K562 (cell line): ENCODE data around the gene AP1B1. TPM values are rescaled to one million over a fixed set of nuclear protein-coding genes. Genes with fewer than 3 reads are reported as not detected.

Experiments
- ATAC-seq: fragments of 200-7000 bp; cut with Tn5 transposase; 3 replicates; pipeline ENCODE4 v1.9.1; 2020; ENCODE audit warnings: moderate library complexity
- BruUV-seq: library from RNA; stranded (reverse); fragments of 400-500 nt; replicated peaks from 2 replicates; lab custom pipeline; 2021; lab: Mats Ljungman, UMichigan
- CTCF ChIA-PET: fragments of 300-600 bp; formaldehyde crosslinking; extraction: SDS; loops from one replicate; lab custom pipeline; 2021; ENCODE audit warnings: low intra/inter-chr PET ratio; lab: Yijun Ruan, JAX
- POLR2A ChIA-PET: fragments of 300-600, 350-650 bp; sonication (Branson Sonifier 250); formaldehyde crosslinking; extraction: SDS; loops from one replicate; lab custom pipeline; 2021; ENCODE audit warnings: antibody characterized with exemption, inconsistent platforms; lab: Yijun Ruan, JAX
- DNase-seq, 4 experiments: peaks; one replicate each; pipeline versions ENCODE4 v3.0.0 to v3.0.0-alpha.2; 2011 to 2018; ENCODE audit warnings: low spot score in 3 of 4, mixed read lengths in 3 of 4; ENCODE audit errors: extremely low read depth in 1 of 4
- FAIRE-seq: peaks from 2 replicates; lab custom pipeline; 2011; peaks lifted over from hg19 to GRCh38; lab: Jason Lieb, UNC
- H2AFZ ChIP-seq: 2 replicates; pipeline ENCODE4 v1.6.0; 2011; ENCODE audit warnings: low read depth, low read length, control low read depth, inconsistent platforms
- H3K27ac ChIP-seq: fragments of 200-600 bp; 3 replicates; pipeline ENCODE4 v1.8.0; 2011; ENCODE audit warnings: low read depth, mild to moderate bottlenecking, control low read depth, inconsistent platforms, low read length, moderate library complexity, mixed read lengths; ENCODE audit errors: extremely low read depth
- H3K27me3 ChIP-seq, 2 experiments: fragments of 300-600 bp in 1 of 2; 2 replicates in 1 of 2; 3 replicates in 1 of 2; pipeline versions ENCODE4 v1.6.0 to v1.8.0; 2011; ENCODE audit warnings: inconsistent platforms in 2 of 2, low read length in 2 of 2, mild to moderate bottlenecking in 1 of 2, mixed read lengths in 1 of 2, moderate library complexity in 1 of 2; ENCODE audit not compliant: control insufficient read depth in 2 of 2, insufficient read depth in 2 of 2
- H3K36me3 ChIP-seq: fragments of 300-600 bp; 3 replicates; pipeline ENCODE4 v1.8.0; 2011; ENCODE audit warnings: mild to moderate bottlenecking, low read length, inconsistent platforms; ENCODE audit not compliant: control insufficient read depth, insufficient read depth
- H3K4me1 ChIP-seq, 2 experiments: fragments of 200-600 bp in 1 of 2; replicated peaks in 1 of 2; 2 replicates in 1 of 2; 3 replicates in 1 of 2; pipeline versions ENCODE4 v1.5.1 to v1.8.0; 2011; ENCODE audit warnings: inconsistent platforms in 2 of 2, low read length in 2 of 2, mild to moderate bottlenecking in 1 of 2, mixed read lengths in 1 of 2, moderate library complexity in 1 of 2; ENCODE audit not compliant: control insufficient read depth in 2 of 2, insufficient read depth in 2 of 2
- H3K4me2 ChIP-seq: 2 replicates; pipeline ENCODE4 v1.6.1; 2011; ENCODE audit warnings: low read length, control low read depth, inconsistent platforms, mixed read lengths; ENCODE audit not compliant: insufficient read depth
- H3K4me3 ChIP-seq: fragments of 200-600 bp; sonication (generic), shearing (Covaris generic); 2 replicates; pipeline ENCODE4 v1.5.1; 2016; ENCODE audit warnings: control low read depth, inconsistent platforms
- H3K79me2 ChIP-seq: fragments of 200-600 bp; 3 replicates; pipeline ENCODE4 v1.8.0; 2011; ENCODE audit warnings: low read length, inconsistent platforms; ENCODE audit not compliant: control insufficient read depth, insufficient read depth
- H3K9ac ChIP-seq, 2 experiments: 2 replicates each; pipeline versions ENCODE4 v1.6.0 to v1.6.1; 2011; ENCODE audit warnings: low read depth in 2 of 2, low read length in 2 of 2, control low read depth in 1 of 2, inconsistent platforms in 1 of 2, mild to moderate bottlenecking in 1 of 2, mixed read lengths in 1 of 2; ENCODE audit not compliant: insufficient read depth in 1 of 2
- H3K9me1 ChIP-seq: one replicate; pipeline ENCODE4 v1.6.0; 2011; ENCODE audit warnings: inconsistent platforms, mild to moderate bottlenecking, low read length, moderate library complexity; ENCODE audit not compliant: control insufficient read depth, insufficient read depth
- H3K9me3 ChIP-seq: replicated peaks from 2 replicates; pipeline ENCODE4 v1.5.1; 2011; ENCODE audit warnings: low read depth, low read length, inconsistent platforms; ENCODE audit not compliant: control insufficient read depth, insufficient read depth
- H4K20me1 ChIP-seq: replicated peaks from 2 replicates; pipeline ENCODE4 v1.6.1; 2011; ENCODE audit warnings: low read length, inconsistent platforms, mixed read lengths; ENCODE audit not compliant: control insufficient read depth, insufficient read depth
- HES1 ChIP-seq: fragments of 450-650 bp; IDR thresholded peaks from 2 replicates; pipeline ENCODE4 v1.6.1; 2016; ENCODE audit warnings: low read depth, mild to moderate bottlenecking, moderate library complexity
- MAFG ChIP-seq: fragments of 450-650 bp; conservative IDR thresholded peaks from 2 replicates; pipeline ENCODE4 v1.6.1; 2016; ENCODE audit warnings: missing genetic modification characterization, missing compliant biosample characterization
- MEF2D ChIP-seq: conservative IDR thresholded peaks from 2 replicates; pipeline ENCODE4 v1.6.1; 2016; ENCODE audit warnings: low read depth, missing genetic modification characterization, missing compliant biosample characterization
- MITF ChIP-seq: IDR thresholded peaks from 2 replicates; pipeline ENCODE4 v1.6.1; 2014; ENCODE audit warnings: antibody characterized with exemption
- NR2F6 ChIP-seq: fragments of 450-650 bp; formaldehyde crosslinking; IDR thresholded peaks from 2 replicates; pipeline ENCODE4 v1.4.0; 2020; ENCODE audit warnings: mild to moderate bottlenecking
- PREB ChIP-seq: sonication (generic); formaldehyde crosslinking; IDR thresholded peaks from 2 replicates; pipeline ENCODE4 v1.8.1; 2023; ENCODE audit warnings: mild to moderate bottlenecking, missing genetic modification reagents
- ZNF146 ChIP-seq: IDR thresholded peaks from one replicate; pipeline ENCODE4 v1.6.1; 2018; ENCODE audit warnings: missing compliant biosample characterization; ENCODE audit not compliant: unreplicated experiment
- ZNF277 ChIP-seq: fragments of 250-450 bp; sonication (Bioruptor Pico); IDR thresholded peaks from 2 replicates; pipeline ENCODE4 v1.8.0; 2022; ENCODE audit warnings: inconsistent platforms, mild to moderate bottlenecking, moderate library complexity, borderline replicate concordance
- WGBS: fragments of 100-300 bp; shearing (Covaris generic); methylation state at CpG from one replicate; pipeline ENCODE4 v1.1.6; 2016; ENCODE audit warnings: low coverage, mixed read lengths; ENCODE audit not compliant: insufficient coverage; ENCODE audit errors: missing lambda C conversion rate; 5-methylcytosine and 5-hydroxymethylcytosine counted together
- in situ Hi-C: fragments of 300-500 bp; cut with MboI; formaldehyde crosslinking; loops from 4 replicates; pipeline ENCODE4 v1.15.0; 2018; ENCODE audit warnings: inconsistent platforms, mixed read lengths
- intact Hi-C: fragments of 100-400 bp; cut with micrococcal nuclease; formaldehyde crosslinking; loops from 2 replicates; pipeline ENCODE4 v1.14.2; 2022
- polyA plus RNA-seq, 8 experiments: library from polyadenylated mRNA; depleted of rRNA in 4 of 8; stranded (reverse) in 5 of 8; unstranded in 3 of 8; fragments of >200 nt; fragmentation: Nextera tagmentation in 2 of 8; fragmentation: Illumina TruSeq in 1 of 8; extraction: Ambion mirVana in 2 of 8; extraction: Trizol in 1 of 8; gene quantifications; 2 replicates each; pipeline versions ENCODE4 v1.2.1 to v1.2.3, GENCODE V29; 2011 to 2014; ENCODE audit warnings: inconsistent platforms in 1 of 8, missing spikeins in 1 of 8
- total RNA-seq, 7 experiments: library from RNA; depleted of rRNA in 6 of 7; stranded (reverse); fragments of >200 nt in 6 of 7; fragmentation: Illumina TruSeq in 2 of 7; extraction: Trizol in 2 of 7; gene quantifications; 2 replicates each; pipeline versions ENCODE4 v1.2.1 to v1.2.3, GENCODE V29; 2011 to 2021; ENCODE audit warnings: low replicate concordance in 1 of 7

AP1B1 gene
- total and polyA plus RNA-seq, 9 of the 15 experiments (the other 6 are each of a cell fraction or from before 2014, with no cell fraction given): 1.2 to 60.9 (median 30.1) TPM

- Histone ChIP-seq H3K79me2 (no peaks in the 10 kb centered on the region), H3K9ac (no peak overlapping the region), H3K27ac (no peak overlapping the region), H3K4me1 (no peaks in the 10 kb centered on the region), H3K36me3 (peaks cover 94% of the 10 kb centered on the region), H3K4me3 (no peak overlapping the region), H3K9me1 (no peaks in the 10 kb centered on the region), H3K27me3 (no peaks in the 10 kb centered on the region), H2AFZ (no peak overlapping the region)
- intact Hi-C loops (no loop called here), in situ Hi-C loops (no loop called here)
- DNase-seq (no peak), ATAC-seq (no peak), FAIRE-seq (no peak)
- 86% methylated on average over 3 of the region's 6 CpGs for WGBS
- POLR2A ChIA-PET: no interaction called here
- TF ChIP-seq ZNF277 (CRISPR knock-in tag): no peak
- TF ChIP-seq MEF2D (tag): no peak
- TF ChIP-seq PREB (CRISPR knock-in tag): no peak
- TF ChIP-seq HES1: no peak
- no peak for TF ChIP-seq ZNF146 (CRISPR knock-in tag)
- TF ChIP-seq MITF: no peak
- TF ChIP-seq MAFG (tag): no peak
- no peak for TF ChIP-seq NR2F6 (CRISPR knock-in tag)
- TF ChIP-seq, all 486 proteins: peak for 0
- BruUV-seq: no TSS peak
- H4K20me1 ChIP-seq: no peaks in the 10 kb centered on the region
- no peaks in the 10 kb centered on the region for H3K9me3 ChIP-seq
- H3K4me2 ChIP-seq: no peak overlapping the region
- CTCF ChIA-PET: no interaction called here
Measured at GRCh38 chr22:29351042-29351441, 37.3 kb downstream of the AP1B1 start.
